ENCODE results near the gene C1QTNF5.

GRCh38 chr11:119317592-119318239 lies 23.0 kb downstream of the C1QTNF5 start:
- no peak for TF ChIP-seq EZH2phosphoT487 (IDR thresholded peaks at IDR 0.05)
- TF ChIP-seq, protein P1, sequence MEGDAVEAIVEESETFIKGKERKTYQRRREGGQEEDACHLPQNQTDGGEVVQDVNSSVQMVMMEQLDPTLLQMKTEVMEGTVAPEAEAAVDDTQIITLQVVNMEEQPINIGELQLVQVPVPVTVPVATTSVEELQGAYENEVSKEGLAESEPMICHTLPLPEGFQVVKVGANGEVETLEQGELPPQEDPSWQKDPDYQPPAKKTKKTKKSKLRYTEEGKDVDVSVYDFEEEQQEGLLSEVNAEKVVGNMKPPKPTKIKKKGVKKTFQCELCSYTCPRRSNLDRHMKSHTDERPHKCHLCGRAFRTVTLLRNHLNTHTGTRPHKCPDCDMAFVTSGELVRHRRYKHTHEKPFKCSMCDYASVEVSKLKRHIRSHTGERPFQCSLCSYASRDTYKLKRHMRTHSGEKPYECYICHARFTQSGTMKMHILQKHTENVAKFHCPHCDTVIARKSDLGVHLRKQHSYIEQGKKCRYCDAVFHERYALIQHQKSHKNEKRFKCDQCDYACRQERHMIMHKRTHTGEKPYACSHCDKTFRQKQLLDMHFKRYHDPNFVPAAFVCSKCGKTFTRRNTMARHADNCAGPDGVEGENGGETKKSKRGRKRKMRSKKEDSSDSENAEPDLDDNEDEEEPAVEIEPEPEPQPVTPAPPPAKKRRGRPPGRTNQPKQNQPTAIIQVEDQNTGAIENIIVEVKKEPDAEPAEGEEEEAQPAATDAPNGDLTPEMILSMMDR (IDR thresholded peaks at IDR 0.05) = no peak
